Stimulated activated naive B cell treated with anti-CD40 and anti-IgM and Interleukin-4, amounts not matched to agents 10 μg/mL and 1 μg/mL and 100 μg/mL, for 72 hours (primary cell): ENCODE results near the gene RAPGEF6.
"Not testable (repeated sequence)": the region's sequence is repeated elsewhere in the genome, so short reads cannot be mapped to it uniquely, and the experiment has no call there.

Experiments used
- ATAC-seq, 2 donors: fragments of 150-1000 bp; cut with Tn5 transposase; replicated peaks; 2 replicates each; pipeline ENCODE4 v1.10.0; 2021; ENCODE audit warnings: moderate library complexity in 1 of 2
- DNase-seq: peaks from one replicate; pipeline ENCODE4 v3.0.0; 2021
- H3K27ac Mint-ChIP-seq: one replicate; pipeline ENCODE4 v1.8.0; 2022; ENCODE audit warnings: mild to moderate bottlenecking, mixed read lengths
- H3K27me3 Mint-ChIP-seq, 2 donors: one replicate each; pipeline ENCODE4 v1.8.0; 2022; ENCODE audit warnings: mixed read lengths in 2 of 2
- H3K36me3 Mint-ChIP-seq, 2 donors: one replicate each; pipeline ENCODE4 v1.8.0; 2022; ENCODE audit warnings: mixed read lengths in 2 of 2, mild to moderate bottlenecking in 1 of 2
- H3K4me1 Mint-ChIP-seq, 2 donors: one replicate each; pipeline ENCODE4 v1.8.0; 2022; ENCODE audit warnings: mixed read lengths in 2 of 2, mild to moderate bottlenecking in 1 of 2
- H3K4me3 Mint-ChIP-seq, 2 donors: one replicate each; pipeline ENCODE4 v1.8.0; 2022; ENCODE audit warnings: mild to moderate bottlenecking in 2 of 2, mixed read lengths in 2 of 2, moderate library complexity in 1 of 2
- H3K9me3 Mint-ChIP-seq, 2 donors: one replicate each; pipeline ENCODE4 v1.8.0; 2022; ENCODE audit warnings: mixed read lengths in 2 of 2, mild to moderate bottlenecking in 1 of 2

Gene RAPGEF6

DNA sequence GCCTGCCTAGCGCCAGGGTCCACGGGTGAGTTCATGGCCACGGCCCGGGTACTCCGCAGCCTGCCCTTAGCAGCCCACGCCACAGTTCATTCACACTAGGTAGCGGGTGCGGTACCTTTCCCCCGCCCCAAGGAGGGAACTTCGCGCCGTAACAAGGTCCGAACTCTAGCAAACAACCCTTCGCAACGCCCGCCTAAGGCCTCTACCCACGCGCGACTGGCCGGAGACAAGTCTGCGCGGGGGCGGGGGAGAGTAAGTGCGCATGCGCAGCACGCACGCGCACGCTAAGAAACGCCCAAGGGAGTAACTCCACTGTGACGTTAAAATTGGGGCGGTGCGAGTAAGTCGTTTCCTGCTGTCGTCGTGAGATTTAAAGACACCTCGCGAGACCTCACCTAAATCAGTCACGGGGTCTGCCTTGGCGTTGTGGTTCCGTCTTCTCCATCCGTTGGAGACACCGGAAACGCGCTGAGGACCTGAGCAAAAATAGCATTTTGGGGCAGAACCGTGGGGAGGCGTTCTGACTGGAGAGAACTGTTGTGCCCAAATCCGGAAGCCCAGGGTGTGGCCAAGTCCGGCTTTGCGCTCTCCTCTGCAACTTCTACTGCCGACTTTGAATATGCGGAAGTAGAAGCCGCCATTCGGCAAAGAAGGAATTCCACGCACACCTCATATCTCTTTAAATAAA is at the start of gene RAPGEF6:
Gene RAPGEF6, minus strand, starts transcription at position 234 of the 688 bp plus-strand sequence. Its CDS starts 199 bp downstream, at position 35.
- ATAC-seq = peak; percentile 90 to 92
- Mint-ChIP-seq H3K27ac (peak within 1 kb of the TSS; percentile 97), H3K4me3 (peak within 1 kb of the TSS; percentile 92 to 97), H3K36me3 (peaks cover 0 to 4% of the 10 kb centered on the region in 2 donors), H3K27me3 (no peaks in the 10 kb centered on the region), H3K9me3 (no peaks in the 10 kb centered on the region), H3K4me1 (peaks cover 23 to 29% of the 10 kb centered on the region in 2 donors)
- peak; percentile 99 for DNase-seq

DNA sequence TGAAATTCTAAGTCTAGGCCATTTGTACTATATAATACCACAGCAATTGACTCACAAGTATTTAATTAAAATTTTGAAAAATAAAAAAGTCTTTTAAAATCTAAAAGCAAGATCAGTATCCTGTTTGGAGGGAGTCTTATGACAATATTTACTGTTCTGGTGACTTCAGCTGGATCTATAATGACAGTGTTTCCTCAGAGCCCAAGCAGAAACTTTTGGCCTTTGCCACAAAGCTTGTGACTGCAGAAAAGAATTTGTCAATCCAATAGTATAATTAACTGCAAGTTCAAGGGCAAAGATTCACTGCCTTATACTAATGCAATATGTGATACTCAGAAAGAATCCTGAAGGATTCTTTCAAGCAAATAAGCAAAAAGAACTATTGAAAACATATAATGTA is 49.6 kb upstream of the RAPGEF6 start:
- ATAC-seq (no peak), DNase-seq (no peak)
- no peak overlapping the region for H3K27ac Mint-ChIP-seq
- no peaks in the 10 kb centered on the region for H3K9me3 Mint-ChIP-seq
- peaks cover 0 to 8% of the 10 kb centered on the region in 2 donors for H3K4me1 Mint-ChIP-seq
- H3K27me3 Mint-ChIP-seq = no peaks in the 10 kb centered on the region
- no peak overlapping the region for H3K4me3 Mint-ChIP-seq
- H3K36me3 Mint-ChIP-seq = peaks cover 17 to 27% of the 10 kb centered on the region in 2 donors

DNA sequence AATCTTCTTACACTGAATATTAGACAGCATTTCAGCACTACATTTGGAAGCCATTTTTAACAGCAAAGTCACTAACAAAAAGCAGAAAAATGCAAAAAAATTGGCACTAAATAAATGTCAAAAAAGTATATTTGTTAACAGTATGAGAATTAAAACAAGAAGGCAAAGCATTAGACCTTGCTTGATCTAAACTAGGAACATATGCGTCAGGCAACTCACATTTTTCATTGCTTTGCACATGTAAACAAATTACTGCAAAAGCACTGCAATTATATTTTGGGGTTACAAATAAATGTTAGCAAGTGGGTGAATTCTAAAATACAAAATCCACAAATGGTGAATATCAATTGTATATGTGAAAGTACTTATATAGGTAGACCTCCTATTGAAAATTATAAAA is 49.0 kb upstream of the RAPGEF6 start:
- peaks cover 17 to 27% of the 10 kb centered on the region in 2 donors for H3K36me3 Mint-ChIP-seq
- DNase-seq = no peak
- no peak overlapping the region for H3K4me3 Mint-ChIP-seq
- H3K27me3 Mint-ChIP-seq = no peaks in the 10 kb centered on the region
- H3K9me3 Mint-ChIP-seq = no peaks in the 10 kb centered on the region
- ATAC-seq = no peak
- H3K4me1 Mint-ChIP-seq = peaks cover 0 to 8% of the 10 kb centered on the region in 2 donors
- H3K27ac Mint-ChIP-seq = no peak overlapping the region

- H3K27me3 Mint-ChIP-seq = no peaks in the 10 kb centered on the region
- no peak overlapping the region for H3K4me3 Mint-ChIP-seq
- H3K4me1 Mint-ChIP-seq = peaks cover 0 to 8% of the 10 kb centered on the region in 2 donors
- H3K27ac Mint-ChIP-seq = peak overlapping the region; percentile 9
- H3K36me3 Mint-ChIP-seq = peaks cover 15 to 22% of the 10 kb centered on the region in 2 donors
- H3K9me3 Mint-ChIP-seq = no peaks in the 10 kb centered on the region
- DNase-seq (no peak), ATAC-seq (no peak)
Measured at GRCh38 chr5:131682826-131683225, 47.8 kb upstream of the RAPGEF6 start.

DNA sequence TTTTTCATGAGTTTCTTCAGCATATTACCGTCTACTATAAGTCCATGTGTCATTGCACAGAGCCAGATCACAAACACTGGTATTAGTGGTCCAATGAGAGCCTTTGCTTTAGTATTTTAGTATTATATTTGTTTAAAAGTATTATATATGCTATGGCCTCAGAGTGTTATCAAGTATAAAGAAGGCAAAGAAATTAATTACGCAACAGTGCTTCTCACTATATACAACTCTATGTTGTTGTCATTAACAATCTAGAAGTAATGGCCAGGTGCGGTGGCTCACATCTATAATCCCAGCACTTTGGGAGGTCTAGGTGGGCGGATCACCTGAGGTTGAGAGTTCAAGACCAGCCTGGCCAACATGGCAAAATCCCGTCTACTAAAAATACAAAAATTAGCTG is 47.1 kb upstream of the RAPGEF6 start:
- Mint-ChIP-seq H3K9me3 (no peaks in the 10 kb centered on the region), H3K4me1 (peaks cover 0 to 8% of the 10 kb centered on the region in 2 donors), H3K27me3 (no peaks in the 10 kb centered on the region), H3K4me3 (no peak overlapping the region), H3K27ac (no peak overlapping the region), H3K36me3 (peaks cover 20 to 27% of the 10 kb centered on the region in 2 donors)
- ATAC-seq (no peak), DNase-seq (no peak)

GRCh38 chr5:131679911-131680310 is 44.9 kb upstream of the RAPGEF6 start:
- Mint-ChIP-seq H3K4me1 (peaks cover 3 to 8% of the 10 kb centered on the region in 2 donors), H3K9me3 (no peaks in the 10 kb centered on the region), H3K27ac (peak overlapping the region; percentile 9), H3K27me3 (no peaks in the 10 kb centered on the region), H3K36me3 (peaks cover 36 to 48% of the 10 kb centered on the region in 2 donors), H3K4me3 (no peak overlapping the region)
- ATAC-seq (no peak), DNase-seq (no peak)

DNA sequence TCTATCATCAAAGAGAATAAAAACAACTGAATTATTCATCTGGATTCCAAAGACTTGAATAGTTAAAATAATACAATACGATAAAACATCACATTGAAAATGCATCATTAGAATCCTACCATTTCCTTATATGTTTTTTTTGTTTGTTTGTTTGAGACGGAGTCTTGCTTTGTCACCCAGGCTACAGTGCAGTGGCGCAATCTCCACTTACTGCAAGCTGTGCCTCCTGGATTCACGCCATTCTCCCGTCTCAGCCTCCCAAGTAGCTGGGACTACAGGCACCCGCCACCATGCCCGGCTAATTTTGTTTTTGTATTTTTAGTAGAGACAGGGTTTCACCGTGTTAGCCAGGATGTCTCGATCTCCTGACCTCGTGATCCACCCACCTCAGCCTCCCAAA is 43.2 kb upstream of the RAPGEF6 start:
- not testable (repeated sequence) for H3K27ac Mint-ChIP-seq, ATAC-seq, DNase-seq, H3K27me3 Mint-ChIP-seq, H3K4me3 Mint-ChIP-seq, H3K9me3 Mint-ChIP-seq
- H3K36me3 Mint-ChIP-seq = peaks cover 43 to 60% of the 10 kb centered on the region in 2 donors
- H3K4me1 Mint-ChIP-seq = peaks cover 9 to 13% of the 10 kb centered on the region in 2 donors

- Mint-ChIP-seq H3K4me1 (peaks cover 14 to 16% of the 10 kb centered on the region in 2 donors), H3K4me3 (no peak overlapping the region)
Measured at GRCh38 chr5:131677115-131677514, 42.1 kb upstream of the RAPGEF6 start.

GRCh38 chr5:131672776-131673175 is 37.7 kb upstream of the RAPGEF6 start:
- Mint-ChIP-seq H3K27ac (peak overlapping the region; percentile 87), H3K4me3 (no peak overlapping the region), H3K9me3 (no peaks in the 10 kb centered on the region), H3K36me3 (peaks cover 34 to 62% of the 10 kb centered on the region in 2 donors), H3K4me1 (peaks cover 20 to 27% of the 10 kb centered on the region in 2 donors), H3K27me3 (no peaks in the 10 kb centered on the region)
- ATAC-seq (peak; percentile 66 to 68), DNase-seq (no peak)

More at GRCh38 chr5:131677115-131677514, 42.1 kb upstream of the RAPGEF6 start:
- DNase-seq (no peak), ATAC-seq (no peak)
- H3K9me3 Mint-ChIP-seq = no peaks in the 10 kb centered on the region
- H3K36me3 Mint-ChIP-seq = peaks cover 44 to 68% of the 10 kb centered on the region in 2 donors
- H3K27me3 Mint-ChIP-seq = no peaks in the 10 kb centered on the region
- no peak overlapping the region for H3K27ac Mint-ChIP-seq

- no peak overlapping the region for H3K4me3 Mint-ChIP-seq
- ATAC-seq = no peak
- H3K36me3 Mint-ChIP-seq = peaks cover 29 to 62% of the 10 kb centered on the region in 2 donors
- H3K9me3 Mint-ChIP-seq = no peaks in the 10 kb centered on the region
- H3K4me1 Mint-ChIP-seq = peaks cover 22 to 27% of the 10 kb centered on the region in 2 donors
- peak overlapping the region; percentile 6 for H3K27ac Mint-ChIP-seq
- no peaks in the 10 kb centered on the region for H3K27me3 Mint-ChIP-seq
- no peak for DNase-seq
Measured at GRCh38 chr5:131671994-131672655, 37.1 kb upstream of the RAPGEF6 start.

GRCh38 chr5:131671409-131671808 is 36.4 kb upstream of the RAPGEF6 start:
- H3K9me3 Mint-ChIP-seq = no peaks in the 10 kb centered on the region
- peaks cover 24 to 58% of the 10 kb centered on the region in 2 donors for H3K36me3 Mint-ChIP-seq
- no peak for DNase-seq
- H3K27ac Mint-ChIP-seq = no peak overlapping the region
- peaks cover 22 to 27% of the 10 kb centered on the region in 2 donors for H3K4me1 Mint-ChIP-seq
- no peaks in the 10 kb centered on the region for H3K27me3 Mint-ChIP-seq
- ATAC-seq = peak; percentile 74 to 77
- no peak overlapping the region for H3K4me3 Mint-ChIP-seq

DNA sequence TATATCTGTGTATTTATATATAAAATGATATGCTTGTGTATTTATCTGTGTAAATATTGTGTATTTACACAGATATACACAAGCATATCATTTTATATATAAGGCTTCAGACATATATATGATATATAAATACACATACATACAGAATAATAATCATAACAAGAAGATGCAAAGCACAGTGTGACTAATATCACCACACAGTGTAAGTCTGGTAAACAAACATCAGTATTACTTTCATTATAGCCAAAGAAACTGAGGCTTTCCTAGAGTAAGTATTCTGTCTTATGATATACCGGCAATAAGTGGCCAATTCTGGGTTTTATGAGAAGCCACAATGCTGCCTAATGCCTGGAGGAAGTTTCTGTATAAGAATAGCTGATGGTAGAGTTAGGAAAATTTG is 29.9 kb upstream of the RAPGEF6 start:
- no peak for ATAC-seq
- H3K36me3 Mint-ChIP-seq = peaks cover 31 to 48% of the 10 kb centered on the region in 2 donors
- no peak for DNase-seq

DNA sequence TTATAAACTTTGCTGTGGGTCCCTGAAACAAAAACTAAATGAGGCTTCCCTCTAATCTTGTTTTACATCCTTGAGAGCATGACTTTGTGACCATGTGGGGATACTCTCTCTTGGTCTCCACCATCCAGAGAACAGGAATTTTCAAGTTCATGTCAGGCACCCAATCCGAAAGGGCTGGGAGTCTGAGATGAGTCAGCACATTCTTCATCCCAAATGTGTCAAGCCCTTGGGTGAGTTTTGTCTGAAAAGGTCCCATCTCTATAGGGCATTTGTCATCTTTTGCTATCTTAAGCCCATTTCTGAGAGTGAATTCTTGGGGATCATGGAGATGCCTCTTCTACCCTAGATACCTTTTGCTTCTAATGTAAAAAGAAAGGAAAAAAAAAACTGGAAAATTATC is 26.9 kb upstream of the RAPGEF6 start:
- H3K27ac Mint-ChIP-seq = no peak overlapping the region
- H3K27me3 Mint-ChIP-seq = no peaks in the 10 kb centered on the region
- H3K9me3 Mint-ChIP-seq = peaks cover 11 to 15% of the 10 kb centered on the region in 2 donors
- DNase-seq (no peak), ATAC-seq (no peak)
- peaks cover 50 to 61% of the 10 kb centered on the region in 2 donors for H3K36me3 Mint-ChIP-seq
- H3K4me3 Mint-ChIP-seq = no peak overlapping the region
- peaks cover 0 to 3% of the 10 kb centered on the region in 2 donors for H3K4me1 Mint-ChIP-seq

More for the DNA sequence above, 29.9 kb upstream of the RAPGEF6 start:
- no peak overlapping the region for H3K27ac Mint-ChIP-seq
- H3K4me3 Mint-ChIP-seq = no peak overlapping the region
- H3K4me1 Mint-ChIP-seq = peaks cover 0 to 5% of the 10 kb centered on the region in 2 donors
- H3K9me3 Mint-ChIP-seq = peaks cover 5 to 9% of the 10 kb centered on the region in 2 donors
- H3K27me3 Mint-ChIP-seq = no peaks in the 10 kb centered on the region

GRCh38 chr5:131659841-131660240 is 24.8 kb upstream of the RAPGEF6 start:
- Mint-ChIP-seq H3K9me3 (peaks cover 11 to 15% of the 10 kb centered on the region in 2 donors), H3K4me3 (no peak overlapping the region), H3K27ac (no peak overlapping the region), H3K27me3 (no peaks in the 10 kb centered on the region), H3K4me1 (peaks cover 0 to 3% of the 10 kb centered on the region in 2 donors), H3K36me3 (peaks cover 50 to 67% of the 10 kb centered on the region in 2 donors)
- ATAC-seq (no peak), DNase-seq (no peak)

DNA sequence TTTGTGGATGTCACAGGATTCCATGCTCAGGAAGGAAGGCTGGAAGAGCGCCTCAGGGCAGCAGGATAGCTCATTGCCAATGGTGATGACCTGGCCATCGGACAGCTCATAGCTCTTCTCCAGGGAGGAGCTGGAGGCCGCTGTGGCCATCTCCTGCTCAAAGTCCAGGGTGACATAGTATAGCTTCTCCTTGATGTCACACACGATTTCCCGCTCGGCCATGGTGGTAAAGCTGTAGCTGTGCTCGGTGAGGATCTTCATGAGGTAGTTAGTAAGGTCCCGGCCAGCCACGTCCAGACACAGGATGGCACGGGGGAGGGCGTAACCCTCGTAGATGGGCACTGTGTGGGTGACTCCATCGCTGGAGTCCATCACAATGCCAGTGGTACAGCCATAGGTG is 24.3 kb upstream of the RAPGEF6 start:
- Mint-ChIP-seq H3K9me3 (peaks cover 11 to 15% of the 10 kb centered on the region in 2 donors), H3K4me1 (peaks cover 0 to 3% of the 10 kb centered on the region in 2 donors)

More for the DNA sequence above, 24.3 kb upstream of the RAPGEF6 start:
- Mint-ChIP-seq H3K4me3 (no peak overlapping the region), H3K27me3 (no peaks in the 10 kb centered on the region), H3K36me3 (peaks cover 53 to 71% of the 10 kb centered on the region in 2 donors), H3K27ac (no peak overlapping the region)
- DNase-seq (no peak), ATAC-seq (no peak)
